Thyroid gland (tissue), 4 donors: ENCODE data around the gene PPP2R3A.
"Not testable (repeated sequence)": the region's sequence is repeated elsewhere in the genome, so short reads cannot be mapped to it uniquely, and the experiment has no call there.

Experiments
- CTCF ChIP-seq, 6 experiments: fragments of 200-600 bp in 3 of 6; fragments of 450-650 bp in 3 of 6; sonication (generic) in 3 of 6; IDR thresholded peaks; one replicate each; pipeline ENCODE4 v1.5.1; 2016 to 2019; ENCODE audit warnings: antibody characterized with exemption in 6 of 6, mild to moderate bottlenecking in 2 of 6, inconsistent platforms in 1 of 6, moderate library complexity in 1 of 6
- POLR2A ChIP-seq, 2 donors: fragments of 450-650 bp; IDR thresholded peaks; one replicate each; pipeline ENCODE4 v1.6.1; 2017; ENCODE audit warnings: antibody characterized with exemption in 2 of 2, mild to moderate bottlenecking in 2 of 2, moderate library complexity in 1 of 2

- not testable (repeated sequence) for TF ChIP-seq POLR2A, CTCF (IDR thresholded peaks at IDR 0.05)
Observed at GRCh38 chr3:136119332-136119731, 153.8 kb downstream of the PPP2R3A start.
